Mammary epithelial cell (primary cell): ENCODE data around the gene SLC10A6.

Experiments used
- CTCF ChIP-seq, 2 donors: IDR thresholded peaks in 1 of 2; conservative IDR thresholded peaks in 1 of 2; 2 replicates each; pipeline ENCODE4 v1.5.1; 2011 to 2012; ENCODE audit warnings: inconsistent platforms in 2 of 2, low read length in 2 of 2, mild to moderate bottlenecking in 2 of 2, control low read depth in 1 of 2, low read depth in 1 of 2; ENCODE audit not compliant: insufficient read depth in 1 of 2; ENCODE audit errors: extremely low read depth in 1 of 2
- EZH2 ChIP-seq: IDR thresholded peaks from 2 replicates; pipeline ENCODE4 v1.6.1; 2012; ENCODE audit warnings: low read length, inconsistent platforms, borderline replicate concordance

- no peak for TF ChIP-seq CTCF (conservative IDR thresholded peaks at IDR 0.05 in 1 of 2, IDR thresholded peaks at IDR 0.05 in 1 of 2; ENCODE audit: extremely low read depth in 1 of 2, insufficient read depth in 1 of 2, low read depth in 1 of 2, low read length in 2 of 2)
- TF ChIP-seq EZH2: no peak
These were observed 11.3 kb downstream of the SLC10A6 start for GRCh38 chr4:86837691-86838503.
